ENCODE results near the gene GDF15.

GDF15 gene

DNA sequence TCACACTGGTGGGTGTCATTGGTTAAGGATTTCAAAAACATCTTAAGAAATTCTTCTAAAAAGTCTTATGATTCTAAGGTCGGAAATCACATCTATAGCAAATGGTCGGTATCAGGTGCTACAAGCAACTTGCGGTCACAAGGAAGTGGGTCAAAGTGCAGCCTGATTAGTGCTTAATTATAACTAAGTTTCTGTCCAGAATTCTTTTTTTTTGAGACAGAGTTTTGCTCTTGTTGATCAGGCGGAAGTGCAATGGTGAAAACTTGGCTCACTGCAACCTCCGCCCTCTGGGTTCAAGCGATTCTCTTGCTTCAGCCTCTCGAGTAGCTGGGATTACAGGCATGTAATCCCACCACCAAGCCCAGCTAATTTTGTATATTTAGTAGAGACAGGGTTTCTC lies 1.2 kb upstream of the GDF15 start:
- peaks cover 17% of the 10 kb centered on the region for H3K4me1 ChIP-seq (ENCODE audit: control insufficient read depth, insufficient read depth, low read length)
- H3K36me3 ChIP-seq (ENCODE audit: control insufficient read depth in 2 of 2, insufficient read depth in 2 of 2, low read length in 2 of 2), result no peaks in the 10 kb centered on the region
- H3K9ac ChIP-seq (ENCODE audit: low read length in 2 of 2), result no peak overlapping the region
- peaks cover 14 to 35% of the 10 kb centered on the region in 2 donors for H3K27me3 ChIP-seq (ENCODE audit: control insufficient read depth in 1 of 2, insufficient read depth in 2 of 2, low read length in 2 of 2)
- no peak overlapping the region for H3K4me3 ChIP-seq (ENCODE audit: low read length in 2 of 2)
- no peaks in the 10 kb centered on the region for H3K9me3 ChIP-seq (ENCODE audit: control insufficient read depth in 2 of 2, low read length in 2 of 2)
- no peak overlapping the region for H3K27ac ChIP-seq (ENCODE audit: low read length)

DNA sequence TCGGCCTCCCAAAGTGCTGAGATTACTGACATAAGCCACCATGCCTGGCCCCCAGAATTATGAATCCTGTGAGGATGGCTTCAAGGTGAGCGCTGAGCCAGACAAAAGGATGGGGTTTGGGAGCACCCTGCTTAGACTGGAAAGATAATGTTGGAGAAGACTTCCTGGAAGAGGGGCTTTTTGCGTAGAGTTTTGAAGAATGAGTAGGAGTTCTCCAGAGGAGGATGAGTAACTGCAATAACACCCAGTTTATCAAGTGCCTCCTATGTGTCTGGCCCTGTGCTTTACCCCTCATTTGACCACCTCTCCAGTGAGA lies 641 bp upstream of the GDF15 start:
- Histone ChIP-seq H3K9ac (ENCODE audit: low read length in 2 of 2) (no peak overlapping the region), H3K9me3 (ENCODE audit: control insufficient read depth in 2 of 2, low read length in 2 of 2) (no peaks in the 10 kb centered on the region), H3K4me1 (ENCODE audit: control insufficient read depth, insufficient read depth, low read length) (peaks cover 15% of the 10 kb centered on the region), H3K27ac (ENCODE audit: low read length) (no peak overlapping the region), H3K36me3 (ENCODE audit: control insufficient read depth in 2 of 2, insufficient read depth in 2 of 2, low read length in 2 of 2) (no peaks in the 10 kb centered on the region), H3K4me3 (ENCODE audit: low read length in 2 of 2) (no peak overlapping the region), H3K27me3 (ENCODE audit: control insufficient read depth in 1 of 2, insufficient read depth in 2 of 2, low read length in 2 of 2) (peaks cover 13 to 35% of the 10 kb centered on the region in 2 donors)

DNA sequence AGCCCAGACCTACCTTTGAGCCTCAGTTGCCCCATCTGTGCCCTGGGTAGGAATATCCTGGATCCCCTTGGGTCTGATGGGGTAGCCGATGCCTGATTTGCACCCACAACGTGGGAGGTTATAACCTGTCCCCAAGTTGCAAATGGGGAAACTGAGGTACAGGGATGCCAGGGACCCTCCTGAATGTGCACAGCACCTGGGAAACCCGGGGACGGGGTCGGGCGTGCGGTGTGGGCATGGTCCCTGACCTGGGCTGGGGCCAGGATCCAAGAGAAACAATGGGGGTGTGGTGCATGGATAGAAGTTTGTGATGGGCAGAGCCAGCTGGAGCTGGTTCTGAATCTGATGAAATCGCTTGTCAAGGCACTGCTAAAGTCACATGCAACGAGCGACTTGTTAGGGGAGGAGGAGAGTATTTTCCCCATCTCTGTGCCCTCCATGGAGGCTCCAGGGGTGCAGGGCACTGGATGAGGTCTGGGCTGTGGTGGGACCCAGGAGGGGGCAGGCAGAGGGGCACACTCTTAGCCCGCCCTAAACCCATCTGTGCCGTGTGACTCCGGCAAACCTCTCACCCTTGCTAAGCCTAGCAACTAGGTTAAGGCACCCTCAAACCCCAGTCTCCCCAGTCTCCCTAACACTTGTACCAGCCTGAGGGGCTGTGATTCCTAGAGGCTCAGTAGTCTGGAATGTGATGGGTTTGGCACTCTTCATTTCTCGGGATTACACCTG lies 749 bp downstream of the GDF15 start:
- H3K27me3 ChIP-seq (ENCODE audit: control insufficient read depth in 1 of 2, insufficient read depth in 2 of 2, low read length in 2 of 2), result peaks cover 12 to 35% of the 10 kb centered on the region in 2 donors
- peak overlapping the region in 1 of 2 donors; percentile 15 for H3K4me3 ChIP-seq (ENCODE audit: low read length in 2 of 2)
- H3K9me3 ChIP-seq (ENCODE audit: control insufficient read depth in 2 of 2, low read length in 2 of 2), result no peaks in the 10 kb centered on the region
- H3K4me1 ChIP-seq (ENCODE audit: control insufficient read depth, insufficient read depth, low read length), result peaks cover 12% of the 10 kb centered on the region
- H3K36me3 ChIP-seq (ENCODE audit: control insufficient read depth in 2 of 2, insufficient read depth in 2 of 2, low read length in 2 of 2), result no peaks in the 10 kb centered on the region
- H3K9ac ChIP-seq (ENCODE audit: low read length in 2 of 2), result no peak overlapping the region
- no peak overlapping the region for H3K27ac ChIP-seq (ENCODE audit: low read length)

DNA sequence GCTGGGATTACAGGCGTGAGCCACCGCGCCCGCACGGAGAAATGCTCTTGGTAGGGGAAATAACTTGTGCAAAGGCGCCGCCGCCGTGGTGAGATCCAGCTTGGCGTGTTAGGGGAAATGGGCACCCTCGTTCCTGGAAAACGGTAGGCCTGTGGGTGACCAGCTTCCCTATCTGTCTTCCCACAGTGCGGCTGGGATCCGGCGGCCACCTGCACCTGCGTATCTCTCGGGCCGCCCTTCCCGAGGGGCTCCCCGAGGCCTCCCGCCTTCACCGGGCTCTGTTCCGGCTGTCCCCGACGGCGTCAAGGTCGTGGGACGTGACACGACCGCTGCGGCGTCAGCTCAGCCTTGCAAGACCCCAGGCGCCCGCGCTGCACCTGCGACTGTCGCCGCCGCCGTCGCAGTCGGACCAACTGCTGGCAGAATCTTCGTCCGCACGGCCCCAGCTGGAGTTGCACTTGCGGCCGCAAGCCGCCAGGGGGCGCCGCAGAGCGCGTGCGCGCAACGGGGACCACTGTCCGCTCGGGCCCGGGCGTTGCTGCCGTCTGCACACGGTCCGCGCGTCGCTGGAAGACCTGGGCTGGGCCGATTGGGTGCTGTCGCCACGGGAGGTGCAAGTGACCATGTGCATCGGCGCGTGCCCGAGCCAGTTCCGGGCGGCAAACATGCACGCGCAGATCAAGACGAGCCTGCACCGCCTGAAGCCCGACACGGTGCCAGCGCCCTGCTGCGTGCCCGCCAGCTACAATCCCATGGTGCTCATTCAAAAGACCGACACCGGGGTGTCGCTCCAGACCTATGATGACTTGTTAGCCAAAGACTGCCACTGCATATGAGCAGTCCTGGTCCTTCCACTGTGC lies 2.4 kb downstream of the GDF15 start:
- Histone ChIP-seq H3K36me3 (ENCODE audit: control insufficient read depth in 2 of 2, insufficient read depth in 2 of 2, low read length in 2 of 2) (no peaks in the 10 kb centered on the region), H3K9me3 (ENCODE audit: control insufficient read depth in 2 of 2, low read length in 2 of 2) (no peaks in the 10 kb centered on the region), H3K4me3 (ENCODE audit: low read length in 2 of 2) (peak overlapping the region in 1 of 2 donors; percentile 74), H3K27me3 (ENCODE audit: control insufficient read depth in 1 of 2, insufficient read depth in 2 of 2, low read length in 2 of 2) (peaks cover 8 to 24% of the 10 kb centered on the region in 2 donors), H3K27ac (ENCODE audit: low read length) (no peak overlapping the region), H3K9ac (ENCODE audit: low read length in 2 of 2) (no peak overlapping the region), H3K4me1 (ENCODE audit: control insufficient read depth, insufficient read depth, low read length) (peaks cover 12% of the 10 kb centered on the region)

DNA sequence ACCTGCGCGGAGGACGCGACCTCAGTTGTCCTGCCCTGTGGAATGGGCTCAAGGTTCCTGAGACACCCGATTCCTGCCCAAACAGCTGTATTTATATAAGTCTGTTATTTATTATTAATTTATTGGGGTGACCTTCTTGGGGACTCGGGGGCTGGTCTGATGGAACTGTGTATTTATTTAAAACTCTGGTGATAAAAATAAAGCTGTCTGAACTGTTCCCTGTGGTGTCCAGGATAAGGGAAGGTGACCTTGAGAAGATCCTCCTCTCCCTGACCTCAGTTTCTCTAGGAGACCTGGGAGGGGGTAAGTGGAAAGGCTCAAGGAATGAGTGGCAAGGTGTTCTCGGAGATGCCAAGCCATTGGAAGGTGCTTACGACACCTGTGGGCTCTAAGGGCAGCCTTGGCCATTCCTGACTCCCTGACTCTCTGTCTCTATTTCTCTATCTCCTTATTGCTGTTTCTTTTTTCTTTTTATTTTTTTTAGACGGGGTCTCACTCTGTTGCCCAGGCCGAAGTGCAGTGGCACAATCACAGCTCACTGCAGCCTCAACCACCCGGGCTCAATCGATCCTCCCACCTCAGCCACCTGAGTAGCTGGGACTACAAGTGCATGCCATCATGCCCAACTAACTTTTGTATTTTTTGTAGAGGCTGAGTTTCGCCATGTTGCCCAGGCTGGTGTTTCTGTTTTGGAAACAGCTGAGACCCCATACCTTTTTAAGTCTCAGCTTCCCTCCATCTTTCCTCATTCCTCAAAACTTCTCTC lies 3.2 kb downstream of the GDF15 start:
- no peak overlapping the region for H3K4me3 ChIP-seq (ENCODE audit: low read length in 2 of 2)
- no peak overlapping the region for H3K27ac ChIP-seq (ENCODE audit: low read length)
- no peak overlapping the region for H3K9ac ChIP-seq (ENCODE audit: low read length in 2 of 2)
- peaks cover 8 to 24% of the 10 kb centered on the region in 2 donors for H3K27me3 ChIP-seq (ENCODE audit: control insufficient read depth in 1 of 2, insufficient read depth in 2 of 2, low read length in 2 of 2)
- H3K9me3 ChIP-seq (ENCODE audit: control insufficient read depth in 2 of 2, low read length in 2 of 2), result no peaks in the 10 kb centered on the region
- H3K4me1 ChIP-seq (ENCODE audit: control insufficient read depth, insufficient read depth, low read length), result peaks cover 12% of the 10 kb centered on the region
- no peaks in the 10 kb centered on the region for H3K36me3 ChIP-seq (ENCODE audit: control insufficient read depth in 2 of 2, insufficient read depth in 2 of 2, low read length in 2 of 2)

DNA sequence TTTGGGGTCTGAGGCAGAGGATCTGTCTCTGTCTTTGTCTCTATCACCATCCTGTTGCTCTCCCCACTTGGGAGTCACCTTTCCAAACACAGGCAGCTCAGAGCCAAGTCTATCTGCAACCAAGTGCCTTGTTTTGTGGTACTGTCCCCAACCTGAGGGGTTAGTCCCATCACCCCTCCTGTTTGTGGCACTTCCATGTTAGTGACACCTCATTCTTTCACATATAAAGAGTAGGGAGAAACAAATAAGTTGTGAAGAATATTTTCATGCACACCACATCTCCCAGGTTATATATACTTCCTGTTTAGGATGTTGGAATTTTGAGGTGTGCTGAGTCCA lies 3.7 kb downstream of the GDF15 start:
- Histone ChIP-seq H3K27me3 (ENCODE audit: control insufficient read depth in 1 of 2, insufficient read depth in 2 of 2, low read length in 2 of 2) (peaks cover 8 to 23% of the 10 kb centered on the region in 2 donors), H3K4me3 (ENCODE audit: low read length in 2 of 2) (no peak overlapping the region), H3K4me1 (ENCODE audit: control insufficient read depth, insufficient read depth, low read length) (peaks cover 12% of the 10 kb centered on the region), H3K27ac (ENCODE audit: low read length) (no peak overlapping the region), H3K9me3 (ENCODE audit: control insufficient read depth in 2 of 2, low read length in 2 of 2) (no peaks in the 10 kb centered on the region), H3K36me3 (ENCODE audit: control insufficient read depth in 2 of 2, insufficient read depth in 2 of 2, low read length in 2 of 2) (no peaks in the 10 kb centered on the region), H3K9ac (ENCODE audit: low read length in 2 of 2) (no peak overlapping the region)

DNA sequence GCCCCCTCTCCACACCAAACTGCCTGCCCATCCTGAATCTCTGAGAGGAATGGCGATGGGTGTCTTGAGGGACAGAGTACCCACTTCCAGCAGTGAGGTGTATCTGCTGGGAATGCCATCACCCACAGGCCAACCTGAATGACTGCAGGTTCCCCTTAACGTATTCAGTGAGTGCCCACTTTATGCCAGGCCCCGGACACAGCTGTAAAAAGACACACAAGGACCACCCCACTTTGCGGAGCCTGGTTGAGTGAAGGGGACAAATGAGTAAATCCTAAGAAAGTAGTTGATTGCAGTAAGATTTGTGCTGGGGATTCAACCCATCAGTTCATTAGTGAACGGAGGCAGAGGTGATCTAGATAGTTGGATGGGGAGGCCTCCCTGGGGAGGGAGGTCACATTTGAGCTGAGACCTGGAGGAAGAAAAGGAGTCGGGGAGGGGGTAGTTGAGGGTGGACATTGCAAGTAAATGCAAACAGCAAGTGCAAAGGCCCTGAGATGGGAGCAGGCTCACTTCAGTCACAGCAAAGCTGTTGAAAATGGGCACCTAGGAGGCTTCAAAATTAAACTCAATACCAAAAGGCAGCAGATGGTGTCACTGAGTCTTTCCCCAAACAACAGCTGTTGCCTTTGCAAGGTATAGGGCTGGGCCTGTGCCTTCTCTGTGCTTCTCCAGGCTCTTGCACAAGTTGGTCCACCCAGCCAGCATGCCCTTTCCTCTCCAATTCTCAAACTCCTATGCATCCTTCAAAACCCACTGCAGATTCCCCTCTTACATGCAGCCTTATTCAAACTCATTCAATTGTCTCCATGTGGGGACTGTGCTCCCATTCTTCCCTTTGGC lies 4.3 kb downstream of the GDF15 start:
- Histone ChIP-seq H3K4me3 (ENCODE audit: low read length in 2 of 2) (no peak overlapping the region), H3K27ac (ENCODE audit: low read length) (no peak overlapping the region), H3K4me1 (ENCODE audit: control insufficient read depth, insufficient read depth, low read length) (peaks cover 12% of the 10 kb centered on the region), H3K36me3 (ENCODE audit: control insufficient read depth in 2 of 2, insufficient read depth in 2 of 2, low read length in 2 of 2) (no peaks in the 10 kb centered on the region), H3K9ac (ENCODE audit: low read length in 2 of 2) (no peak overlapping the region), H3K9me3 (ENCODE audit: control insufficient read depth in 2 of 2, low read length in 2 of 2) (no peaks in the 10 kb centered on the region), H3K27me3 (ENCODE audit: control insufficient read depth in 1 of 2, insufficient read depth in 2 of 2, low read length in 2 of 2) (peaks cover 4 to 18% of the 10 kb centered on the region in 2 donors)

DNA sequence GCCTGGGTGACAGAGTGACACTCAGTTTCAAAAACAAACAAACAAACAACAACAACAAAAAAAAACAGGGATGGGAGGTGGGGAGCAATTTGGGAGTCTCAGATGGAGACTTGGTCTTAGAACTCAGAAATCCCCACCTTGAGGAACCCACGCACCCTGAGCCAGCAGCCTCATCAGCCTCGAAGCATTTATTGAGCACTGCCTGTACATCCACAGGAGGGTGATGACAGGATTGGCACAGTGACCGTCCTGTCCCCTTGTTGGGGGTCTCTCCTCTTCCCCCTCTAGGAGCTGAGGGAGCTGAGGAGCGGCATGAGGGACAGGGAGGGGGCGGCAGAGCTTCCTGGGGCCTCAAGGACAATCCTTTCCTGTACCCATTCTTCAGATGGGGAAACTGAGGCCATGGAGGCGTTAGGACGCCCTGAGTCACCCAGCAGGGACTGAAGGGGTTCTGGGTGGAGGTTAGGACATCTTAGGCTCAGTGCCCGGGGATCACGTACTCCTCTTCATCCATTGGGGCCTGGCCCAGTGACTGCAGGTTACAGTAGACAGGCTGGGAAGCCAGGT lies 5.6 kb downstream of the GDF15 start:
- Histone ChIP-seq H3K36me3 (ENCODE audit: control insufficient read depth in 2 of 2, insufficient read depth in 2 of 2, low read length in 2 of 2) (no peaks in the 10 kb centered on the region), H3K27ac (ENCODE audit: low read length) (no peak overlapping the region), H3K4me3 (ENCODE audit: low read length in 2 of 2) (no peak overlapping the region), H3K9me3 (ENCODE audit: control insufficient read depth in 2 of 2, low read length in 2 of 2) (no peaks in the 10 kb centered on the region), H3K27me3 (ENCODE audit: control insufficient read depth in 1 of 2, insufficient read depth in 2 of 2, low read length in 2 of 2) (peaks cover 6 to 9% of the 10 kb centered on the region in 2 donors), H3K9ac (ENCODE audit: low read length in 2 of 2) (no peak overlapping the region), H3K4me1 (ENCODE audit: control insufficient read depth, insufficient read depth, low read length) (peaks cover 9% of the 10 kb centered on the region)

DNA sequence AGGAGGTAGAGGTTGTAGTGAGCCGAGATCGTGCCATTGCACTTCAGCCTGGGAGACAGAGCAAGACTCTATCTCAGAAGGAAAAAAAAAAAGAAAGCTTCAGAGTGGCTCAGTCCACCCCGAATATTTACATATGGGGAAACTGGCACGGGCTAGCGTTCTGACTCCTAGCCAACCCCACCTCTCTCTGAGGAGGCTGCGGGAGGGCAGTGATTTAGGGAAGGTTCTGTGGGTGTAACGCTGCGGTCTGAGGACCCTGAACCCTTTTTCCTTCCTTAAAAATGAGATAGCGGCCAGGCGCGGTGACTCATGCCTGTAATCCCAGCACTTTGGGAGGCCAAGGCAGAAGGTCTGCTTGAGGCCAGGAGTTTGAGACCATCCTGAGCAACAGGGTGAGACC lies 6.5 kb downstream of the GDF15 start:
- Histone ChIP-seq H3K4me3 (ENCODE audit: low read length in 2 of 2) (no peak overlapping the region), H3K27ac (ENCODE audit: low read length) (no peak overlapping the region), H3K9ac (ENCODE audit: low read length in 2 of 2) (no peak overlapping the region), H3K27me3 (ENCODE audit: control insufficient read depth in 1 of 2, insufficient read depth in 2 of 2, low read length in 2 of 2) (peaks cover 11 to 14% of the 10 kb centered on the region in 2 donors), H3K9me3 (ENCODE audit: control insufficient read depth in 2 of 2, low read length in 2 of 2) (no peaks in the 10 kb centered on the region), H3K36me3 (ENCODE audit: control insufficient read depth in 2 of 2, insufficient read depth in 2 of 2, low read length in 2 of 2) (no peaks in the 10 kb centered on the region), H3K4me1 (ENCODE audit: control insufficient read depth, insufficient read depth, low read length) (peaks cover 13% of the 10 kb centered on the region)

DNA sequence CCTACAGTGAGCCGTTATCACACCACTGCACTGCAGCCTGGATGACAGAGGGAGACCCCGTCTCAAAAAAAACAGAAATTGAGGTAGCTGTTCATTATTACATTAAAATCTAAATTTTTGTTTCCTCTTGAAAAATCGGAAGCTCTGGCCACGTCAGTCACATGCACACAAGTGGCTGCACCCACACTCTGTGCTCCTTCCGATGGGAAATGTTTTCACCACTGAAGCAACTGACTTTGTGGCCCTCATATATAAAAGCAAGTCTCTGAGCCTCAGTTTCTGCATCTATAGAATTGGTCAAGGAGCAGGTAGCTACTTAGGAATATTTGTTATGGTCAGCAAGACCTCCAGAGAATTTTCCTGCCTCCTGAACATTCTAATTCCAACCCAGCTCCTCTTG lies 7.0 kb downstream of the GDF15 start:
- no peaks in the 10 kb centered on the region for H3K36me3 ChIP-seq (ENCODE audit: control insufficient read depth in 2 of 2, insufficient read depth in 2 of 2, low read length in 2 of 2)
- no peak overlapping the region for H3K9ac ChIP-seq (ENCODE audit: low read length in 2 of 2)
- H3K9me3 ChIP-seq (ENCODE audit: control insufficient read depth in 2 of 2, low read length in 2 of 2), result no peaks in the 10 kb centered on the region
- H3K27ac ChIP-seq (ENCODE audit: low read length), result no peak overlapping the region
- H3K27me3 ChIP-seq (ENCODE audit: control insufficient read depth in 1 of 2, insufficient read depth in 2 of 2, low read length in 2 of 2), result peaks cover 16 to 19% of the 10 kb centered on the region in 2 donors
- no peak overlapping the region for H3K4me3 ChIP-seq (ENCODE audit: low read length in 2 of 2)
- peaks cover 12% of the 10 kb centered on the region for H3K4me1 ChIP-seq (ENCODE audit: control insufficient read depth, insufficient read depth, low read length)
